HEK293 (cell line): ENCODE data around the gene NAPB.

Experiments used
- BCL11A ChIP-seq: fragments of 450-650 bp; formaldehyde crosslinking; IDR thresholded peaks from 2 replicates; pipeline ENCODE4 v1.5.1; 2016; ENCODE audit warnings: low read depth, missing biosample characterization, missing genetic modification characterization
- EGR2 ChIP-seq: fragments of 450-650 bp; formaldehyde crosslinking; IDR thresholded peaks from 2 replicates; pipeline ENCODE4 v1.5.1; 2016; ENCODE audit warnings: low read depth, missing biosample characterization, missing genetic modification characterization
- FEZF1 ChIP-seq: fragments of 450-650 bp; formaldehyde crosslinking; IDR thresholded peaks from 2 replicates; pipeline ENCODE4 v1.5.1; 2016; ENCODE audit warnings: missing biosample characterization, missing genetic modification characterization
- GLI2 ChIP-seq: fragments of 450-650 bp; formaldehyde crosslinking; IDR thresholded peaks from 2 replicates; pipeline ENCODE4; 2017; ENCODE audit warnings: missing biosample characterization, missing genetic modification characterization, low read depth, borderline replicate concordance
- INSM2 ChIP-seq: fragments of 450-650 bp; formaldehyde crosslinking; IDR thresholded peaks from 2 replicates; pipeline ENCODE4 v1.5.1; 2016; ENCODE audit warnings: missing biosample characterization, missing genetic modification characterization
- SCRT1 ChIP-seq: fragments of 450-650 bp; formaldehyde crosslinking; IDR thresholded peaks from 2 replicates; pipeline ENCODE4 v1.5.1; 2016; ENCODE audit warnings: missing biosample characterization, missing genetic modification characterization, borderline replicate concordance
- SP2 ChIP-seq: fragments of 450-650 bp; formaldehyde crosslinking; IDR thresholded peaks from 2 replicates; pipeline ENCODE4 v1.5.1; 2016; ENCODE audit warnings: missing biosample characterization, missing genetic modification characterization
- ZBTB21 ChIP-seq: fragments of 450-650 bp; formaldehyde crosslinking; IDR thresholded peaks from 2 replicates; pipeline ENCODE4 v1.5.1; 2017; ENCODE audit warnings: missing biosample characterization, missing genetic modification characterization
- ZFHX2 ChIP-seq: fragments of 450-650 bp; formaldehyde crosslinking; conservative IDR thresholded peaks from 2 replicates; pipeline ENCODE4 v1.5.1; 2016; ENCODE audit warnings: missing biosample characterization, missing genetic modification characterization
- ZFP37 ChIP-seq: fragments of 450-650 bp; formaldehyde crosslinking; IDR thresholded peaks from 2 replicates; pipeline ENCODE4 v1.5.1; 2016; ENCODE audit warnings: missing biosample characterization, missing genetic modification characterization
- ZNF114 ChIP-seq: fragments of 450-650 bp; formaldehyde crosslinking; IDR thresholded peaks from 2 replicates; pipeline ENCODE4 v1.5.0; 2017; ENCODE audit warnings: missing biosample characterization, missing genetic modification characterization
- ZNF211 ChIP-seq: fragments of 450-650 bp; formaldehyde crosslinking; IDR thresholded peaks from 2 replicates; pipeline ENCODE4 v1.5.1; 2016; ENCODE audit warnings: low read depth, missing biosample characterization, missing genetic modification characterization
- ZNF239 ChIP-seq: fragments of 450-650 bp; formaldehyde crosslinking; IDR thresholded peaks from 2 replicates; pipeline ENCODE4 v1.5.1; 2016; ENCODE audit warnings: missing biosample characterization, missing genetic modification characterization
- ZNF274 ChIP-seq, 2 experiments: fragments of 200-500 bp in 1 of 2; fragments of 450-650 bp in 1 of 2; sonication (Bioruptor generic) in 1 of 2; formaldehyde crosslinking in 1 of 2; IDR thresholded peaks; 2 replicates each; pipeline versions ENCODE4 v1.5.1 to v1.6.1; 2014 to 2016; ENCODE audit warnings: borderline replicate concordance in 1 of 2, inconsistent platforms in 1 of 2, low read length in 1 of 2, missing biosample characterization in 1 of 2, missing genetic modification characterization in 1 of 2
- ZNF416 ChIP-seq: fragments of 450-650 bp; formaldehyde crosslinking; IDR thresholded peaks from 2 replicates; pipeline ENCODE4 v1.5.1; 2016; ENCODE audit warnings: missing biosample characterization, missing genetic modification characterization
- ZNF473 ChIP-seq: fragments of 450-650 bp; formaldehyde crosslinking; IDR thresholded peaks from 2 replicates; pipeline ENCODE4 v1.5.1; 2017; ENCODE audit warnings: missing biosample characterization, missing genetic modification characterization
- ZNF501 ChIP-seq: fragments of 450-650 bp; formaldehyde crosslinking; IDR thresholded peaks from 2 replicates; pipeline ENCODE4 v1.5.1; 2016; ENCODE audit warnings: missing biosample characterization, missing genetic modification characterization
- ZNF580 ChIP-seq: fragments of 450-650 bp; formaldehyde crosslinking; IDR thresholded peaks from 2 replicates; pipeline ENCODE4 v1.5.1; 2016; ENCODE audit warnings: missing biosample characterization, missing genetic modification characterization
- ZNF596 ChIP-seq: fragments of 450-650 bp; IDR thresholded peaks from 2 replicates; pipeline ENCODE4 v1.5.0; 2018; ENCODE audit warnings: missing biosample characterization, mild to moderate bottlenecking, missing genetic modification characterization, moderate library complexity
- ZNF707 ChIP-seq: fragments of 450-650 bp; formaldehyde crosslinking; IDR thresholded peaks from 2 replicates; pipeline ENCODE4 v1.5.1; 2016; ENCODE audit warnings: missing biosample characterization, missing genetic modification characterization
- ZNF776 ChIP-seq: fragments of 450-650 bp; formaldehyde crosslinking; IDR thresholded peaks from 2 replicates; pipeline ENCODE4 v1.5.0; 2017; ENCODE audit warnings: missing biosample characterization, missing genetic modification characterization, borderline replicate concordance
- ZNF843 ChIP-seq: fragments of 450-650 bp; formaldehyde crosslinking; IDR thresholded peaks from 2 replicates; pipeline ENCODE4 v1.5.1; 2016; ENCODE audit warnings: missing biosample characterization, missing genetic modification characterization
- TF ChIP-seq, protein P1 (sequence below): fragments of 450-650 bp; formaldehyde crosslinking; IDR thresholded peaks from 2 replicates; pipeline ENCODE4 v1.5.1; 2016; ENCODE audit warnings: missing biosample characterization, missing genetic modification characterization, borderline replicate concordance
- TF ChIP-seq, protein P2 (sequence below): fragments of 450-650 bp; formaldehyde crosslinking; optimal IDR thresholded peaks from 2 replicates; pipeline ENCODE3; 2016; ENCODE audit warnings: missing biosample characterization, mild to moderate bottlenecking, missing genetic modification characterization
- TF ChIP-seq, protein P3 (sequence below): fragments of 450-650 bp; formaldehyde crosslinking; IDR thresholded peaks from 2 replicates; pipeline ENCODE4 v1.5.1; 2016; ENCODE audit warnings: missing biosample characterization, missing genetic modification characterization

Gene NAPB

DNA sequence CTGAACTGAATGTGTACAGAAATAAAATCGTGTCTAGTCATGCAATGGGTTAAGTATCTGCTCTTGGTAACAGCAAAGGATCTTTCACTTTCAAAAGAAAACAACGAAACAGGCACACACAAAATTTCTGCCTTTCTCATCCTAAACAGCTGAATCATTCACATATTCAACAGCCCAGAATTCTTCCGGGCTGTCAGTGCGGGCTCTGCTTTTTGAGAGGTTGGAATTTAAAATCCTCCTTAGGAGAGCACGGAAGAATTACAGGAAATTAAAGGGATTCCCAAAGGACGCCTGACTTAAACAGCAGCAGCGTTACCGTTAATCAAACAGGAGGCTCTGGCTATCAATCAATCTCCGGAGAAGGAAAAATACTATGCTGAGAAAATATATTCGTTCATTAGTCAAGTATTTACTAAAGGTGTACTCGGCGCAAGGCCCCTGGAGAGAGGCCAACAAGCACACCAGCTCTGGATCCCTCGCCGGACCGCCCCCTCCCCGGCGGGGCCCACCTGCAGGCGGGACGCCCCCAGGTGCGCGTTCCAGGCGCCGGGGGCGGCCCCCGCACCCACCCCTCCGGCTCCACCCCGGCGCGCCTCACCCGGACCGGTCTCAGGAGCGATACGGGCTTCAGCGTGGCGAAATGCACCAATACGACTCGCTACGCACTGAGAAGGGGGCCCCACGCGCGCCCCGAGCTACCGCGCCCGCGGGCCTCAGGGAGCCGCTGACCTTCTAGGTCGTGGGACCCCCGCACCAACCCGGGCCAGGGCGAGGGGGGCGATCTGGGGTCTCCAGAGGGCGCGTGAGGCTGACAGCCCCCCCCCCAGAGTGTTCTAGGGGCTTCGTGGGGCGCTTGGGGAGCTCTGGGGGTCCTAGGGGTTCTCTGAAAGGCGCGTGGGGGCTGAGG is 1.0 kb downstream of the NAPB start (continued):
- TF ChIP-seq, protein P1, sequence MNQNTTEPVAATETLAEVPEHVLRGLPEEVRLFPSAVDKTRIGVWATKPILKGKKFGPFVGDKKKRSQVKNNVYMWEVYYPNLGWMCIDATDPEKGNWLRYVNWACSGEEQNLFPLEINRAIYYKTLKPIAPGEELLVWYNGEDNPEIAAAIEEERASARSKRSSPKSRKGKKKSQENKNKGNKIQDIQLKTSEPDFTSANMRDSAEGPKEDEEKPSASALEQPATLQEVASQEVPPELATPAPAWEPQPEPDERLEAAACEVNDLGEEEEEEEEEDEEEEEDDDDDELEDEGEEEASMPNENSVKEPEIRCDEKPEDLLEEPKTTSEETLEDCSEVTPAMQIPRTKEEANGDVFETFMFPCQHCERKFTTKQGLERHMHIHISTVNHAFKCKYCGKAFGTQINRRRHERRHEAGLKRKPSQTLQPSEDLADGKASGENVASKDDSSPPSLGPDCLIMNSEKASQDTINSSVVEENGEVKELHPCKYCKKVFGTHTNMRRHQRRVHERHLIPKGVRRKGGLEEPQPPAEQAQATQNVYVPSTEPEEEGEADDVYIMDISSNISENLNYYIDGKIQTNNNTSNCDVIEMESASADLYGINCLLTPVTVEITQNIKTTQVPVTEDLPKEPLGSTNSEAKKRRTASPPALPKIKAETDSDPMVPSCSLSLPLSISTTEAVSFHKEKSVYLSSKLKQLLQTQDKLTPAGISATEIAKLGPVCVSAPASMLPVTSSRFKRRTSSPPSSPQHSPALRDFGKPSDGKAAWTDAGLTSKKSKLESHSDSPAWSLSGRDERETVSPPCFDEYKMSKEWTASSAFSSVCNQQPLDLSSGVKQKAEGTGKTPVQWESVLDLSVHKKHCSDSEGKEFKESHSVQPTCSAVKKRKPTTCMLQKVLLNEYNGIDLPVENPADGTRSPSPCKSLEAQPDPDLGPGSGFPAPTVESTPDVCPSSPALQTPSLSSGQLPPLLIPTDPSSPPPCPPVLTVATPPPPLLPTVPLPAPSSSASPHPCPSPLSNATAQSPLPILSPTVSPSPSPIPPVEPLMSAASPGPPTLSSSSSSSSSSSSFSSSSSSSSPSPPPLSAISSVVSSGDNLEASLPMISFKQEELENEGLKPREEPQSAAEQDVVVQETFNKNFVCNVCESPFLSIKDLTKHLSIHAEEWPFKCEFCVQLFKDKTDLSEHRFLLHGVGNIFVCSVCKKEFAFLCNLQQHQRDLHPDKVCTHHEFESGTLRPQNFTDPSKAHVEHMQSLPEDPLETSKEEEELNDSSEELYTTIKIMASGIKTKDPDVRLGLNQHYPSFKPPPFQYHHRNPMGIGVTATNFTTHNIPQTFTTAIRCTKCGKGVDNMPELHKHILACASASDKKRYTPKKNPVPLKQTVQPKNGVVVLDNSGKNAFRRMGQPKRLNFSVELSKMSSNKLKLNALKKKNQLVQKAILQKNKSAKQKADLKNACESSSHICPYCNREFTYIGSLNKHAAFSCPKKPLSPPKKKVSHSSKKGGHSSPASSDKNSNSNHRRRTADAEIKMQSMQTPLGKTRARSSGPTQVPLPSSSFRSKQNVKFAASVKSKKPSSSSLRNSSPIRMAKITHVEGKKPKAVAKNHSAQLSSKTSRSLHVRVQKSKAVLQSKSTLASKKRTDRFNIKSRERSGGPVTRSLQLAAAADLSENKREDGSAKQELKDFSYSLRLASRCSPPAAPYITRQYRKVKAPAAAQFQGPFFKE (tag by site-specific recombination), result no peak
- no peak for TF ChIP-seq ZNF596 (tag by site-specific recombination)
- no peak for TF ChIP-seq BCL11A (tag by site-specific recombination)
- TF ChIP-seq EGR2, result peak; percentile 81
- TF ChIP-seq ZFP37 (tag by site-specific recombination), result no peak
- TF ChIP-seq GLI2, result no peak
- TF ChIP-seq, protein P2, sequence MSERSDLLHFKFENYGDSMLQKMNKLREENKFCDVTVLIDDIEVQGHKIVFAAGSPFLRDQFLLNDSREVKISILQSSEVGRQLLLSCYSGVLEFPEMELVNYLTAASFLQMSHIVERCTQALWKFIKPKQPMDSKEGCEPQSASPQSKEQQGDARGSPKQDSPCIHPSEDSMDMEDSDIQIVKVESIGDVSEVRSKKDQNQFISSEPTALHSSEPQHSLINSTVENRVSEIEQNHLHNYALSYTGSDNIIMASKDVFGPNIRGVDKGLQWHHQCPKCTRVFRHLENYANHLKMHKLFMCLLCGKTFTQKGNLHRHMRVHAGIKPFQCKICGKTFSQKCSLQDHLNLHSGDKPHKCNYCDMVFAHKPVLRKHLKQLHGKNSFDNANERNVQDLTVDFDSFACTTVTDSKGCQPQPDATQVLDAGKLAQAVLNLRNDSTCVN, result peak; percentile 64
- TF ChIP-seq ZBTB21, result no peak
- no peak for TF ChIP-seq ZNF776 (tag by site-specific recombination)
- no peak for TF ChIP-seq ZNF211 (tag by site-specific recombination)
- no peak for TF ChIP-seq INSM2 (tag by site-specific recombination)
- TF ChIP-seq ZNF707 (tag by site-specific recombination), result no peak
- no peak for TF ChIP-seq ZNF239 (tag by site-specific recombination)
- TF ChIP-seq ZNF416 (tag by site-specific recombination), result no peak
- TF ChIP-seq, protein P3, sequence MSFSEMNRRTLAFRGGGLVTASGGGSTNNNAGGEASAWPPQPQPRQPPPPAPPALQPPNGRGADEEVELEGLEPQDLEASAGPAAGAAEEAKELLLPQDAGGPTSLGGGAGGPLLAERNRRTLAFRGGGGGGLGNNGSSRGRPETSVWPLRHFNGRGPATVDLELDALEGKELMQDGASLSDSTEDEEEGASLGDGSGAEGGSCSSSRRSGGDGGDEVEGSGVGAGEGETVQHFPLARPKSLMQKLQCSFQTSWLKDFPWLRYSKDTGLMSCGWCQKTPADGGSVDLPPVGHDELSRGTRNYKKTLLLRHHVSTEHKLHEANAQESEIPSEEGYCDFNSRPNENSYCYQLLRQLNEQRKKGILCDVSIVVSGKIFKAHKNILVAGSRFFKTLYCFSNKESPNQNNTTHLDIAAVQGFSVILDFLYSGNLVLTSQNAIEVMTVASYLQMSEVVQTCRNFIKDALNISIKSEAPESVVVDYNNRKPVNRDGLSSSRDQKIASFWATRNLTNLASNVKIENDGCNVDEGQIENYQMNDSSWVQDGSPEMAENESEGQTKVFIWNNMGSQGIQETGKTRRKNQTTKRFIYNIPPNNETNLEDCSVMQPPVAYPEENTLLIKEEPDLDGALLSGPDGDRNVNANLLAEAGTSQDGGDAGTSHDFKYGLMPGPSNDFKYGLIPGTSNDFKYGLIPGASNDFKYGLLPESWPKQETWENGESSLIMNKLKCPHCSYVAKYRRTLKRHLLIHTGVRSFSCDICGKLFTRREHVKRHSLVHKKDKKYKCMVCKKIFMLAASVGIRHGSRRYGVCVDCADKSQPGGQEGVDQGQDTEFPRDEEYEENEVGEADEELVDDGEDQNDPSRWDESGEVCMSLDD, result no peak
- TF ChIP-seq ZNF580, result no peak
- no peak for TF ChIP-seq ZNF473 (tag by site-specific recombination)
- TF ChIP-seq FEZF1 (tag by site-specific recombination), result no peak
- no peak for TF ChIP-seq ZNF274 (IDR thresholded peaks at IDR 0.05; ENCODE audit: low read length)
- no peak for TF ChIP-seq ZNF274 (tag by site-specific recombination; IDR thresholded peaks at IDR 0.05; ENCODE audit: borderline replicate concordance)
- TF ChIP-seq ZNF114, result no peak
- peak; percentile 90 for TF ChIP-seq ZFHX2 (tag by site-specific recombination)
- TF ChIP-seq ZNF843 (tag by site-specific recombination), result no peak
- peak; percentile 16; the same call in 1 of the 2 replicates for TF ChIP-seq SP2 (tag by site-specific recombination)
- no peak for TF ChIP-seq ZNF501
- no peak for TF ChIP-seq SCRT1 (tag by site-specific recombination)
